ENCODE results near the gene CHST11. TPM values are rescaled to one million over a fixed set of nuclear protein-coding genes. Genes with fewer than 3 reads are reported as not detected.
A peak's percentile ranks its signal among the peaks of the same experiment; 100 is the strongest.

Gene CHST11
- total RNA-seq, 1 experiment from 2014 or later = 6.7 TPM

DNA sequence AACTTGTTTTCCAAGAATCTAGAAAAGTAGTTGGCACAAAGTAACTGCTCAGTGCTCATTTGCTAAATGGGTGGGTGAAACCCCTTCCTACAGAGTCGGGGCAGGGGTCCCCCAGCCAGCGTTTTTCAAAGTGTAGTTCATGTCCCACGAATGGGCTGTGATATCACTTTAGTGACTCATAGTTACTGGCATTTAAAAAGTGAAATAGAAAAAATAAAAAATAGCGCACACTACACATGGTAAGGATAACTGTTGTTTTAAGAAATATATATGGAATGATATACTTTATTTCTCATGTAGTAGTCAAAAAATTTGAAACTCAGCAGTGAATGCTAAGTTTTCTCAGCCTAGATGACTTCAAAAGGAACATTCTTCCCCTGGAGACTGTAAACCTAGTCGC lies 250.4 kb downstream of the CHST11 start:
- Histone ChIP-seq H3K9me3 (ENCODE audit: control insufficient read depth, low read depth, low read length) (no peaks in the 10 kb centered on the region), H3K23me2 (ENCODE audit: insufficient read length, low read depth, low read length, poor library complexity, severe bottlenecking) (no peaks in the 10 kb centered on the region), H3K4me2 (ENCODE audit: insufficient read depth, insufficient read length, low read length) (no peak overlapping the region), H2BK5ac (ENCODE audit: insufficient read length, low read length) (no peak overlapping the region), H2AFZ (ENCODE audit: low read length) (no peak overlapping the region), H3K14ac (ENCODE audit: insufficient read depth, low read length) (no peak overlapping the region), H3K79me1 (ENCODE audit: insufficient read depth, low read depth, low read length, poor library complexity, severe bottlenecking) (no peaks in the 10 kb centered on the region), H2BK120ac (ENCODE audit: low read depth, low read length, poor library complexity, severe bottlenecking) (no peak overlapping the region), H3K4ac (ENCODE audit: low read depth, low read length) (no peak overlapping the region), H3K4me1 (ENCODE audit: insufficient read depth, low read length) (peaks cover 13% of the 10 kb centered on the region; the same call in 1 of the 2 replicates), H2BK15ac (ENCODE audit: low read depth, low read length) (no peak overlapping the region), H2AK5ac (ENCODE audit: insufficient read length, low read length) (no peak overlapping the region), H4K91ac (ENCODE audit: insufficient read length, low read depth, low read length) (no peak overlapping the region), H4K20me1 (ENCODE audit: control insufficient read depth, insufficient read depth, insufficient read length) (no peaks in the 10 kb centered on the region), H3T11ph (ENCODE audit: low read length) (no peak overlapping the region), H4K5ac (ENCODE audit: insufficient read length, low read depth, low read length) (no peak overlapping the region), H3K79me2 (ENCODE audit: insufficient read depth, low read length) (no peaks in the 10 kb centered on the region), H3K9ac (ENCODE audit: extremely low read depth, insufficient read length, low read length) (no peak overlapping the region), H3K27ac (ENCODE audit: insufficient read length, low read depth, low read length) (no peak overlapping the region), H3K56ac (ENCODE audit: insufficient read length, low read depth, low read length) (no peak overlapping the region), H4K8ac (replicated peaks; ENCODE audit: insufficient read length, low read depth, low read length) (no peak overlapping the region), H3K23ac (ENCODE audit: insufficient read length, low read depth, low read length) (no peak overlapping the region), H2BK20ac (ENCODE audit: low read depth, low read length, poor library complexity, severe bottlenecking) (no peak overlapping the region), H3K18ac (ENCODE audit: insufficient read length, low read depth, low read length) (no peak overlapping the region), H3K27me3 (ENCODE audit: insufficient read depth, low read length) (no peaks in the 10 kb centered on the region), H2BK12ac (ENCODE audit: insufficient read length, low read depth, low read length) (no peak overlapping the region)
- no peak overlapping the region for H3K4me3 Mint-ChIP-seq
- peaks cover 68 to 85% of the 10 kb centered on the region in 2 experiments for H3K4me1 Mint-ChIP-seq
- TF ChIP-seq, protein P1, sequence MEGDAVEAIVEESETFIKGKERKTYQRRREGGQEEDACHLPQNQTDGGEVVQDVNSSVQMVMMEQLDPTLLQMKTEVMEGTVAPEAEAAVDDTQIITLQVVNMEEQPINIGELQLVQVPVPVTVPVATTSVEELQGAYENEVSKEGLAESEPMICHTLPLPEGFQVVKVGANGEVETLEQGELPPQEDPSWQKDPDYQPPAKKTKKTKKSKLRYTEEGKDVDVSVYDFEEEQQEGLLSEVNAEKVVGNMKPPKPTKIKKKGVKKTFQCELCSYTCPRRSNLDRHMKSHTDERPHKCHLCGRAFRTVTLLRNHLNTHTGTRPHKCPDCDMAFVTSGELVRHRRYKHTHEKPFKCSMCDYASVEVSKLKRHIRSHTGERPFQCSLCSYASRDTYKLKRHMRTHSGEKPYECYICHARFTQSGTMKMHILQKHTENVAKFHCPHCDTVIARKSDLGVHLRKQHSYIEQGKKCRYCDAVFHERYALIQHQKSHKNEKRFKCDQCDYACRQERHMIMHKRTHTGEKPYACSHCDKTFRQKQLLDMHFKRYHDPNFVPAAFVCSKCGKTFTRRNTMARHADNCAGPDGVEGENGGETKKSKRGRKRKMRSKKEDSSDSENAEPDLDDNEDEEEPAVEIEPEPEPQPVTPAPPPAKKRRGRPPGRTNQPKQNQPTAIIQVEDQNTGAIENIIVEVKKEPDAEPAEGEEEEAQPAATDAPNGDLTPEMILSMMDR (conservative IDR thresholded peaks at IDR 0.05) = no peak
- H3K27ac Mint-ChIP-seq = peak overlapping the region in 1 of 3 experiments; percentile 14; a peak in 1 of 7 replicates
- H3K9me3 Mint-ChIP-seq = no peaks in the 10 kb centered on the region
- no CpG with 5 or more reads among the region's 5 CpGs for WGBS (ENCODE audit: extremely low coverage, insufficient read length, low lambda C conversion rate)
- no peak for DNase-seq
- no peaks in the 10 kb centered on the region; the same call in 1 of the 2 replicates for H3K27me3 Mint-ChIP-seq (ENCODE audit: low read depth)
- H3K36me3 Mint-ChIP-seq (ENCODE audit: insufficient read depth in 1 of 3, low read depth in 3 of 3) = no peaks in the 10 kb centered on the region; a peak in 1 of 7 replicates
